ENCODE measurements around the gene PSORS1C1. TPM values are rescaled to one million over a fixed set of nuclear protein-coding genes. Genes with fewer than 3 reads are reported as not detected.

PSORS1C1 gene
- total and polyA plus RNA-seq, 4 donors = 0.38 to 0.99 (median 0.40) TPM; not detected in 1

DNA sequence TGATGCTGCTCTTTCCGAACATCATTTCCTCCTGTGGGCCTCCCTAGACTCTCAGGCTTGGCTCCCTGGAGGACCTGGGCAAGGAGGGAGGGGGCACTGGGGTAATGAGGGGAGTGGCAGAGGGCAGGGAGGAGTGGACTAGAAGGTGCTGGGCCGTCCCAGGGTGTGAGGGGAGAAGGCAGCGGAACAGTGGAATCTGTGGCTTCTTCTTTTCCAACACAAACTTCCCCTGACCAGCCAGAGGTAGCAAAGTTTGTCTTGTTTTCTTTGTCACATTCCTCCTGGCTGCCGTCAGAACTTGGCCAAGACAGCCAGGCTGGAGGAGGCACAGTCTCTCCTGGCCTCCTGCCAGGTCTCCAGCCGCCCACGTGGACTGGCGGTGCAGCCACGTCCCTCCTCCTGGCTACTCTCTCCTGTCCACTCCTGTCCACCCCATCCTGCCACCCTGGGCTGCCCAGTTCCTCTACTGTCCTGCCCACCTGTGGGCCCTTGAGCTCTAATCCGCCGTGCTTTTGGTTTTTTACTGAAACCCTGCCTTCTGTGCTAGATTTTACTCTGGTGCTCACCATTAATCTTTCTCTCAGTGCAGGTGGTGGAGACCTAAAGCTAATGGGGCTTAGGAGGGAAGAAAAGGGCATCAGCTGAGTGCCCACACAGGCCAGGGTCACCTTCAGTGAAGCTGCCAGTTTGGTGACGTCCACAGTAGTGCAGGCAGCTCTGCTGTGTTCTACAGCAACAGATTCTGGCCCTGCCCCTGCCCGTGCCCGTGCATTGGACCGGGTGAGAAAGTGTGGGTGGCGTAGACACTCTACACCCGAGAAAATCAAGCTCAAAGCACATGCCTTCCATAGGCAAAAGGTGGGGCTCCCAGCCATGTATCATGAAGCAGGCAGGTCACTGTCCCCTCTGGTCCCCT is 8.4 kb downstream of the PSORS1C1 start:
- peaks cover 14% of the 10 kb centered on the region for H3K4me1 ChIP-seq (ENCODE audit: control insufficient read depth, insufficient read depth, low read length)
- H3K27me3 ChIP-seq (ENCODE audit: control insufficient read depth, insufficient read depth, low read length) = no peaks in the 10 kb centered on the region
- peak in 3 of 6 donors; percentile 49 to 85 (median 60) for DNase-seq (ENCODE audit: low read depth in 4 of 6, low spot score in 6 of 6)
- no peaks in the 10 kb centered on the region for H3K36me3 ChIP-seq (ENCODE audit: control insufficient read depth, insufficient read depth, low read length)
- H3K27ac ChIP-seq (ENCODE audit: low read depth, low read length) = no peak overlapping the region
- H3K9me3 ChIP-seq (ENCODE audit: control insufficient read depth, insufficient read depth, low read length) = no peaks in the 10 kb centered on the region
- H3K4me3 ChIP-seq (ENCODE audit: low read depth, low read length) = no peak overlapping the region
- WGBS (ENCODE audit: insufficient coverage) = 59% methylated on average over 14 of the region's 16 CpGs

DNA sequence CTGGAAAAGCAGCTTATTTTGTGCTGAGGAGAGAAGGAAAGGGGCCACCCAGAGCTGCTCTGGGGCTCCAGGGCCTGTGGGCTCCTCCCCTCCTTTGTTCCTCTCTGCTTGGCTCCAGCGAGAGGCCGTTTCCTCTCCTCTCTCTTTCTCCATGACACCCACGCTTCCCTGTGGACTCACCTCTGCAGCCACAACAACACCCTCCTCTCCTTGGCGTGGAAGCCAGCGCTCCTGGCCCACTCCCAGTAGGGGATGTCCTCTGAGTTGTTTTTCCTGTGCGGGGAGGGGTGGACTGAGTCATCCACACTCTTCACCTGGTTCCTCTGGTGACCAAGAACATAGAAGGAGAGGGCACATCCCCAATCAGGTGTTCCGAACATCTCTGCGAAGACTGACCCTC is 10.6 kb downstream of the PSORS1C1 start:
- peak in 1 of 6 donors; percentile 20 for DNase-seq (ENCODE audit: low read depth in 4 of 6, low spot score in 6 of 6)
- Histone ChIP-seq H3K27ac (ENCODE audit: low read depth, low read length) (no peak overlapping the region), H3K36me3 (ENCODE audit: control insufficient read depth, insufficient read depth, low read length) (no peaks in the 10 kb centered on the region), H3K27me3 (ENCODE audit: control insufficient read depth, insufficient read depth, low read length) (no peaks in the 10 kb centered on the region), H3K4me3 (ENCODE audit: low read depth, low read length) (no peak overlapping the region), H3K9me3 (ENCODE audit: control insufficient read depth, insufficient read depth, low read length) (no peaks in the 10 kb centered on the region), H3K4me1 (ENCODE audit: control insufficient read depth, insufficient read depth, low read length) (peaks cover 14% of the 10 kb centered on the region)
- WGBS (ENCODE audit: insufficient coverage) = 52% methylated on average over 4 of the region's 8 CpGs

DNA sequence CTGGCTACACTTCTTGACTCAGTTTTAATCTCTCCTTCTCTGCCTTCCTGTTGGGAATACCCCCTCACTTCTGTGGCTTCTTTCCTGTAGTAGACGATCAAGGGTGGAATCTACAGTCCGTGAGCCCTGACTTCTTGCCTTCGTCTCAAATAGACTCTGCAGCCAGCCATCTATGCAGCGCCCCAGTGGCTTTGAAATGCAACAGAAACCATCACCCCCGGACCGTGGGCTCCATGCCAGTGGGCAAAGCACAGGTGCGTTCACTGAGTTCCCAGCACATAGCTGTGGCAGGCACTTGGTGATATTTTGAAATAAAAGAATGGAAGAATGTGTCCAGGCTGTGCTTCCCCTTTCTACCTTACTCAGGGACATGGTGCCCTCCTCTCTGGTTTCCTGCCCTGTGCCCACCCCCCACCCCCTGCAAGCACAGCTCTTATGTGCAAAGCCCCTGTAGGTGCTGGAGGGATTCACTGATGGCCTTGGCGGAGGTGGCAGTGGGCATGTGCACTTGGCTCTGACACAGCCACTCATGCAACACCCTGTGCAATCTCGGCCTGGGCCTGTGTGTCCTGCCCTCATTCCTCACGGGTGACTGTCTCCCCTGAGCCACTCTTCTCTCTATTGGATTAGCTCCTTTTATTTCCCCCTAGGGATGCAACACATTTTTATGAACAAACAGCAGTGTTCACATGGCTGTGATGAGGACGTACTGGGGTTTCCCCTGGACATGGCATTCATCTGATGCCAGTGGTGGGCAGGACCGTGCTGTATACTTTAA is 11.2 kb downstream of the PSORS1C1 start:
- Histone ChIP-seq H3K36me3 (ENCODE audit: control insufficient read depth, insufficient read depth, low read length) (no peaks in the 10 kb centered on the region), H3K9me3 (ENCODE audit: control insufficient read depth, insufficient read depth, low read length) (no peaks in the 10 kb centered on the region), H3K4me3 (ENCODE audit: low read depth, low read length) (no peak overlapping the region), H3K27me3 (ENCODE audit: control insufficient read depth, insufficient read depth, low read length) (no peaks in the 10 kb centered on the region), H3K4me1 (ENCODE audit: control insufficient read depth, insufficient read depth, low read length) (peaks cover 14% of the 10 kb centered on the region), H3K27ac (ENCODE audit: low read depth, low read length) (no peak overlapping the region)
- 69% methylated on average over 12 of the region's 12 CpGs for WGBS (ENCODE audit: insufficient coverage)
- no peak for DNase-seq (ENCODE audit: low read depth in 4 of 6, low spot score in 6 of 6)

DNA sequence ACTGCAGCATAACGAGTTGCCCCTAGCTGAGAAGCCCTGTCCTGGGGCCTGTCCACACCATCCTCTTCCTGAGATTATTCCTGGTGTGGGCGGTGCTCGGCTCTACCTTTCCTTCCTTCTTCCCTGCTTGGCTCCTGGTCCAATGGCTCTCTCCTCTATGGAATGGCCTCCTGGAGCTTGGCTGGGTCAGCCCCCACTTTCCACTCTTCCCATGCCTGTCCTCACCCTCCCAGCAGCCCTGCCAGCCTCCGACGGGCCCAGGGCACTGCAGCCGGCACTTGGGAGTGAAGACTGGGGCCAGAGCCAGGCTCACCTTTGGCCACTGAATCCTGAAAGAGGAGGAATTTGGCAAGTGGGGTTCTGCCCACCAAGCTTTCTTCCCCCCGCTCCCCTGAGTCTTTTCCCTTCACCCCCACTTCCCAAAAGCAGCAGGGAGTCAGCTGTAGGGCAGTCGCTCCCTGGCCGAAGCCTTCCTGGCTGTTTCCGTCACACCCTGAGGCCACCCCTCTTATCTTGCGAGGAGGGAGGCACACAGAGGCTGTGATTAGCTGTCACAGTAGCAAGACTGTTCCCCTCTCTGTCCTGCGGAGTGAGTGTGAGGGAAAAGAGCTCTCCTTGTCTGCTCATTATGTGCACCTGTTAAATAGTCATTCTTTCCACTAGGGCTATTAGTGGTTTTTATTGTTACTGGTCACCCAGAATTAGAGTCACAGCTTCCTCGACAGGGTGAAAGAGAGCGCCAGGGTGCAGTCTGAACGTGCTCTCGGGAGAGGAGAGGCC is 12.0 kb downstream of the PSORS1C1 start:
- no peaks in the 10 kb centered on the region for H3K36me3 ChIP-seq (ENCODE audit: control insufficient read depth, insufficient read depth, low read length)
- H3K27ac ChIP-seq (ENCODE audit: low read depth, low read length) = no peak overlapping the region
- H3K9me3 ChIP-seq (ENCODE audit: control insufficient read depth, insufficient read depth, low read length) = no peaks in the 10 kb centered on the region
- H3K27me3 ChIP-seq (ENCODE audit: control insufficient read depth, insufficient read depth, low read length) = no peaks in the 10 kb centered on the region
- DNase-seq (ENCODE audit: low read depth in 4 of 6, low spot score in 6 of 6) = no peak
- peaks cover 14% of the 10 kb centered on the region for H3K4me1 ChIP-seq (ENCODE audit: control insufficient read depth, insufficient read depth, low read length)
- no peak overlapping the region for H3K4me3 ChIP-seq (ENCODE audit: low read depth, low read length)
- 61% methylated on average over 13 of the region's 16 CpGs for WGBS (ENCODE audit: insufficient coverage)

DNA sequence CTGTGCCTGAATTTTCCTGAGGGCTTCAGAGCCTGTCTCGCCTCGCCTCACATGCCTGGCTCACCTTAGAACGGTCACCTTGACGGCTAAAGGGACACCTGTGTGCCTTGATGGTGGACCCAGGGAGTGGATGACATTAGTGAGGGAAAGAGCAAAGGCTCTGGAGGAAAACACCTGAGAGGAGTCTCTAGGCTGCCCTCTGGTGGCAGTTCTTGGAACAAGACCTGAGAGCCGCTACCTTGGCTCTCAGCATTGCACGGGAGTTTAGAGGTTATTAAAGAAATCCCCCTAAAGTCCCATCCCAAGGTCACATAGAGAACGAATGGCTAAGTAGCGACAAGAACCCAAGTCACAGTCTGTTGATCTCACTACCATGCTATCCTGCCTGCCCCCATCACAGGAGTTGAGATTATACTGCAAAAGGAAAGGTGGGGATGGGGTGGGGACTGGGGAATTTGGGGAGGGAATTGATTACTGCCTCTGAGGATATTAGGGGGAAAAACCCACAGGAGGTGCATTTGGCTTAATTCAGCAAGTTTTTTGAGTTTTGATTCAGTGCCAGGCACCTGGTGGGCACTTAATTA is 13.6 kb downstream of the PSORS1C1 start:
- H3K27me3 ChIP-seq (ENCODE audit: control insufficient read depth, insufficient read depth, low read length) = no peaks in the 10 kb centered on the region
- H3K36me3 ChIP-seq (ENCODE audit: control insufficient read depth, insufficient read depth, low read length) = no peaks in the 10 kb centered on the region
- peaks cover 6% of the 10 kb centered on the region for H3K4me1 ChIP-seq (ENCODE audit: control insufficient read depth, insufficient read depth, low read length)
- H3K27ac ChIP-seq (ENCODE audit: low read depth, low read length) = no peak overlapping the region
- no peaks in the 10 kb centered on the region for H3K9me3 ChIP-seq (ENCODE audit: control insufficient read depth, insufficient read depth, low read length)
- DNase-seq (ENCODE audit: low read depth in 4 of 6, low spot score in 6 of 6) = peak in 2 of 6 donors; percentile 61 to 78
- no peak overlapping the region for H3K4me3 ChIP-seq (ENCODE audit: low read depth, low read length)
- WGBS (ENCODE audit: insufficient coverage) = 12% methylated on average over 4 of the region's 8 CpGs

DNA sequence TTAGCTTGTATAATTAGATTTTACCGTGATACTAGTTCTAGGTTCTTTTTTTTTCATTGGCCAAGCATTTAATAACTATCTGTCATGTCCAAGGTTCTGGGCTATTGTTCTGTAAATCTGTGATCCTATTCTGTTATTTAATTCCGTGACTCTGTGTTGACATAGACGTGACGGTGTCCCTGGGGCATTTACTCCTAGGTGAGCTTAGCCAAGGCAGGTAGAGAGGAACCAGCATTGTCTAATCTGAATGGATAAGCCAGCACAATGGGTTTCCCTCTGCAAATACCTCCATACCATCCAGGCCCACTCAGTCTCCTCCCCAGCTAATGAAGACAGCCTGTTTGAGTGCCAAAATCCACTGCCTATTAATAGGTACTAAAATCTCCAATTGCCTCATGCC is 14.5 kb downstream of the PSORS1C1 start:
- H3K4me3 ChIP-seq (ENCODE audit: low read depth, low read length) = no peak overlapping the region
- H3K9me3 ChIP-seq (ENCODE audit: control insufficient read depth, insufficient read depth, low read length) = no peaks in the 10 kb centered on the region
- no peak for DNase-seq (ENCODE audit: low read depth in 4 of 6, low spot score in 6 of 6)
- H3K27me3 ChIP-seq (ENCODE audit: control insufficient read depth, insufficient read depth, low read length) = no peaks in the 10 kb centered on the region
- H3K4me1 ChIP-seq (ENCODE audit: control insufficient read depth, insufficient read depth, low read length) = no peaks in the 10 kb centered on the region
- H3K27ac ChIP-seq (ENCODE audit: low read depth, low read length) = no peak overlapping the region
- no peaks in the 10 kb centered on the region for H3K36me3 ChIP-seq (ENCODE audit: control insufficient read depth, insufficient read depth, low read length)
- WGBS (ENCODE audit: insufficient coverage) = 61% methylated on average over 3 of the region's 4 CpGs

DNA sequence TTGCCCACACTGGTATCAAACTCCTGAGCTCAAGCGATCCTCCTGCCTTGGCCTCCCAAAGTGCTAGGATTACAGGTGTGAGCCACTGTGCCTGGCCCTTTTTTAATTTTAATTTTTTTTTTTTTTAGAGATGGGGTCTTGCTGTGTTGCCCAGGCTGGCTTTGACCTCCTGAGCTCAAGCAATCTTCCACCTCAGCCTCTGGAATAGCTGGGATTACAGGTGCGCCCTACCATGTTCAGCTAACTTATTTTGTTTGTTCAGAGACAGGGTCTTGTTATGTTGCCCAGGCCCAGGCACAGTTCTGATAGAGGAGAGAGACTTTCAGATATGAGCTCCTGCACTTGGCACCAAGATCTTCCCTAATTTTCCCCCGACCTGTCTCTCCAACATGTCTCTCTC is 16.2 kb downstream of the PSORS1C1 start:
- no peaks in the 10 kb centered on the region for H3K4me1 ChIP-seq (ENCODE audit: control insufficient read depth, insufficient read depth, low read length)
- no peaks in the 10 kb centered on the region for H3K27me3 ChIP-seq (ENCODE audit: control insufficient read depth, insufficient read depth, low read length)
- H3K36me3 ChIP-seq (ENCODE audit: control insufficient read depth, insufficient read depth, low read length) = no peaks in the 10 kb centered on the region
- no peaks in the 10 kb centered on the region for H3K9me3 ChIP-seq (ENCODE audit: control insufficient read depth, insufficient read depth, low read length)
- WGBS (ENCODE audit: insufficient coverage) = 90% methylated on average over 3 of the region's 3 CpGs
- H3K4me3 ChIP-seq (ENCODE audit: low read depth, low read length) = no peak overlapping the region
- H3K27ac ChIP-seq (ENCODE audit: low read depth, low read length) = no peak overlapping the region
- no peak for DNase-seq (ENCODE audit: low read depth in 4 of 6, low spot score in 6 of 6)

DNA sequence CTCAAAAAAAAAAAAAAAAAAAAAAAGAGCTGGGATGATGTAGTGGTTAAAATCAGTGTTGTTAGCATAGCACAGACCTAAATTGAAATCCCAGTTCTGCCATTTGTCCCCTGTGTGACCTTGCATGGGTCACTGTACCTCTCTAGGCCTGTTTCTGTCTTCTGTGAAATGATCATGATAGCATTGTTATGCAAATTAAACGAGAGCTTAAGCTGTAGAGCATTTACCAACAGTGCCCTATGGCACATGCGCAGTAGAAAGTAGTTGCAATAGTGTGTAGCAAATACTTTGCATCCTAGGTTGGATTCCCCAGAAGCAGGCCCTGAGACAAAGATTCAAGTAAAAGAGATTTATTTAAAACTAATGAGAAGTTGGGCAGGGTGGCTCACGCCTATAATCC is 17.0 kb downstream of the PSORS1C1 start:
- no peak for DNase-seq (ENCODE audit: low read depth in 4 of 6, low spot score in 6 of 6)
- Histone ChIP-seq H3K4me1 (ENCODE audit: control insufficient read depth, insufficient read depth, low read length) (no peaks in the 10 kb centered on the region), H3K27ac (ENCODE audit: low read depth, low read length) (no peak overlapping the region), H3K9me3 (ENCODE audit: control insufficient read depth, insufficient read depth, low read length) (no peaks in the 10 kb centered on the region), H3K4me3 (ENCODE audit: low read depth, low read length) (no peak overlapping the region), H3K36me3 (ENCODE audit: control insufficient read depth, insufficient read depth, low read length) (no peaks in the 10 kb centered on the region), H3K27me3 (ENCODE audit: control insufficient read depth, insufficient read depth, low read length) (no peaks in the 10 kb centered on the region)
- WGBS (ENCODE audit: insufficient coverage) = 71% methylated on average over 2 of the region's 3 CpGs

DNA sequence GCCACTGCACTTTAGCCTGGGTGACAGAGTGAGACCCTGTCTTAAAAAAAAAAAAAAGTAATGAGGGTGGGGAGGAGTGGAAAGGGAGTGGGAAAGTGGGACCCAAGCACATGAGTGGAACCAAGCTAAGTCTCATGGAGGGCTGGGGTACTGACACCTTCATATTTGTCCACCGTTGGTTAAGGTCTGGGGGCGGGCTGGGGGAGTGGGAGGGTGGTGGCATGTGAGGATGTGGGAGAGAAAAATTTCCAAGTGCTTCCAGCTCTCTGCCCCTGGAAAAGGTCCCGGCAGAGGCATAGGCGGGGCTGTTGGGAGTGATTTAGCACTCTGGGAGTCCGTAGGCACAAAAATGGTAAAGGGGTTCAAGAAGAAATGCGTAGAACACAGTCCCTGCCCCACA is 18.2 kb downstream of the PSORS1C1 start:
- 81% methylated on average over 3 of the region's 6 CpGs for WGBS (ENCODE audit: insufficient coverage)
- Histone ChIP-seq H3K27me3 (ENCODE audit: control insufficient read depth, insufficient read depth, low read length) (no peaks in the 10 kb centered on the region), H3K4me3 (ENCODE audit: low read depth, low read length) (no peak overlapping the region), H3K27ac (ENCODE audit: low read depth, low read length) (no peak overlapping the region), H3K36me3 (ENCODE audit: control insufficient read depth, insufficient read depth, low read length) (no peaks in the 10 kb centered on the region), H3K9me3 (ENCODE audit: control insufficient read depth, insufficient read depth, low read length) (no peaks in the 10 kb centered on the region), H3K4me1 (ENCODE audit: control insufficient read depth, insufficient read depth, low read length) (peaks cover 5% of the 10 kb centered on the region)
- no peak for DNase-seq (ENCODE audit: low read depth in 4 of 6, low spot score in 6 of 6)

All from spinal cord (tissue), 10 donors.